CD4-positive, alpha-beta T cell treated with Interferon alpha-2 for 1 hour (primary cell): ENCODE results near the gene DOK1.
A peak's percentile ranks its signal among the peaks of the same experiment; 100 is the strongest.
"Not testable (repeated sequence)": the region's sequence is repeated elsewhere in the genome, so short reads cannot be mapped to it uniquely, and the experiment has no call there.

Experiments
- DNase-seq, 2 donors: peaks; one replicate each; pipeline ENCODE4 v3.0.0-alpha.2; 2020 to 2022

The DOK1 gene

DNA sequence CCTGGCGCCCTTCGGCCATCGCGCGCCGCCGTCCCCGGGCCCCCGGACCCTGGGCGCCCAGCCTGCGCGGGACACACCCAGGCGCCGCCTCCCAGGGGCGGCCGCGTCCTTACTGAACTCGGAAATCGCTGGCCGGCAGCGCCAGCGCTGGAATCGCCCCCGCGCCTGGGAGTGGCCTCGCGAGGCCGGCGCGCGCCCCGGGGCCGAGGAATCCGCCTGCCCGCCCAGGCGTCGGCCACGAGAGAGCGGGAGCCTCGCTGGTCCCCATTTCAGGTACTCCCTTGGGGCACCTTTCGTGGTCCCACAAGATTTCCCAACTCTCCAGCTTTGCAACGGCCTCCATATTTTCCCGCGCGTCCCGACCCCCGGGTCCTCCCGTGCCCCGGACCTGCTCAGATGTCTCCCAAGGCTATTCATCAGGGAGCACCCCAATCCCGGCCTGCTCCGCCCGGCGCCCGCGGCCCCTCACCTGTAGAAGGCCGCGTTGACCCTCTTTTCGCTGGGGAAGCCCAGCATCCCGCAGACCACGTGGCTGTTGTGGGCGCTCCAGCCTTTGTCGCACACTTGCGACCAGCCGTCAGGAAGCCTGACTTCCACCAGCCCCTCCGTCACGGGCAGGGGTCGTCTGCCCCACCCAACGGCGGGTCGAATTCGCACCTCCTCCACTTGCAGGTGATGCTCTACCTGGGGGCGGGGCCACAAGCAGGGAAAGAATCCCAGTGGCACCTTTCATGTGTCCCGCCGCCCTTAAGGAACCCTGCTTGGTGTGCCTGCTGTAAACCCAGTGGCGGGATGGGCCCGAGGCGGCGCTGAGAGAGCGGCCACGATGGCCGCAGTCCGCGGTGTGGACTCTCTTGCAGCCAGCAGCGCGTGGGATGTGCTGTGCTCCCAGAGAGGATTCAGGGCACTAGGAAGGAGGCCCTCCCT, 5.4 kb upstream of the DOK1 start:
- DNase-seq = no peak

DNA sequence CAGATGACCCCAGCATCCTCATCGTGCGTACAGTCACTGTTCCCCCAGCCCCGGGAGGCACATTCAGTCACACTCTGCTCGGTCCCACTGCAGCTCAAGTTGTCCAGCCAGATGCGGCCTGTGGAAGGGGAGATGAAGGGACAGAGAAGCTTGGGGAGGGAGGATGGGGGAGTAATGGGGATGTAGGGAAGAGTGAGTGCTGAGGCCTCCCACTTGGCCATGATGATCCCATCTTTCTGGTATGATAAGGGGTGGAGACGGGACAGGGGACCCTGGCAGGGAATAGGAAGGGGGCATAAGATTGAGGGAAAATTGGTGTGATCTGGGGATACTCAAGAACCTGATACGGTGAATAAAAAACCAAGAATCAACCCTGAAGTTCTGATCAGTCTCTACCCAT, 4.3 kb upstream of the DOK1 start:
- DNase-seq = no peak

DNA sequence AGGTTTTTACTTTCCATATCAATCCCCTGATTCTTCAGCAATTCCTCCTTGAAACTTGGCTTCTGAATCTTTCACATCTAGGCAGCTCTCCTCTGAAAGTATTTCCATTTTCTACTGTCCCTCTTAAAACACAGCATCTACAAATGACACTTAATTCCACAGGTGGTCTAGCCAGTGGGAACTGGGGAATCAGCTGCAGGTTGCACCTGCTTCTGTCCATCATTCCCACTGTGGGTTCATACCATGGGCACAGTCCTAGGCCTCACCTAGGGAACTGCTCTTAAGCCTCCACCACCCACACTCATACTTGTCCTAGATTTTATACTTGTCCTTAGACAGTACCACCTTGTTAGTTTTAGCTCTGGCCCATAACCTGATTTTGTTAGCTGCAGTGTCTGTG, 3.0 kb upstream of the DOK1 start:
- DNase-seq = no peak

DNA sequence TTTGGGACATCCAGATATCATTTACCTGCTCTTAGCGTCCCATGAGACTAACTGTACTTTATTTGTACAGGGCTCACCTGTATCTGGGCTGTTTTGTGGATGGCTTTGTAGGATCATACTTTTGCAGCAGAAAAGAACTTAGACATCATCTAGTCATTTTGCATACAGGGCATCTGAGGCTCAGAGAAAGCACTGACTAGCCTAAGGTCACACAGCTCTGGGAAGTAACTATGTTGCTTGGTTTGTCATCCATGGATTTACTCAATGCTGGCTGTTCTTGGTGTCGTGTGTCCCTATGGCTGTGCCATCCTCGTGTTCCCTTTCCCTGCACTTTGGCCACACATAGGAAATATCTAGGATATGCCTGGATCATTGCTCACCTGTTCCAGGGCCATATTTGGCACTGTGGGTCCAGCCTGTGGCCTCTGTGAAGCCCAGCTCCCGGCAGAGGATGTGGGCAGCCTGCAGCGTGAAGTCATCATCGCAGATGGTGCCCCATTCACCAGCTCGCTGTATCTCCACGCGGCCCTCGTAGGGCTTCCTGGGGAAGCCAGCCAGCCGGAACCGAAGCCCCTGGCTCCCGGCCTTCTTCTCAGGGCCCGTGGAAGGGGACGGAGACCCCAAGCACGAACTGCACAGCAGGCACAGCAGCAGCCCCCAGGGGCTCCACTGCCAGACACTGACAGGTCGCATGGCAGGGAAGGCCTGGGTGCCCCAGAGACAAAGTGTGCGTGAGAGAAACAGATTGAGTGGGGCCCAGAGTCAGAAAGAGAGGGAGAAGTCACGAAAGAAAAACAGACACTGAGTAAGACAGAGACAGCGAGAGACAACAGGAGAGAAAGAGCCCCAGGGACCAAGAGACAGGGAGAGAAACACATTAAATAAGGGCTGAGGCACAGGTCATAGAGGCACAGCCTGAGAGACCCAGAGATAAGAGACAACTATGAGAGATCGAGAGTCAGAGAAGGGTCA, 2.3 kb upstream of the DOK1 start:
- no peak for DNase-seq

DNA sequence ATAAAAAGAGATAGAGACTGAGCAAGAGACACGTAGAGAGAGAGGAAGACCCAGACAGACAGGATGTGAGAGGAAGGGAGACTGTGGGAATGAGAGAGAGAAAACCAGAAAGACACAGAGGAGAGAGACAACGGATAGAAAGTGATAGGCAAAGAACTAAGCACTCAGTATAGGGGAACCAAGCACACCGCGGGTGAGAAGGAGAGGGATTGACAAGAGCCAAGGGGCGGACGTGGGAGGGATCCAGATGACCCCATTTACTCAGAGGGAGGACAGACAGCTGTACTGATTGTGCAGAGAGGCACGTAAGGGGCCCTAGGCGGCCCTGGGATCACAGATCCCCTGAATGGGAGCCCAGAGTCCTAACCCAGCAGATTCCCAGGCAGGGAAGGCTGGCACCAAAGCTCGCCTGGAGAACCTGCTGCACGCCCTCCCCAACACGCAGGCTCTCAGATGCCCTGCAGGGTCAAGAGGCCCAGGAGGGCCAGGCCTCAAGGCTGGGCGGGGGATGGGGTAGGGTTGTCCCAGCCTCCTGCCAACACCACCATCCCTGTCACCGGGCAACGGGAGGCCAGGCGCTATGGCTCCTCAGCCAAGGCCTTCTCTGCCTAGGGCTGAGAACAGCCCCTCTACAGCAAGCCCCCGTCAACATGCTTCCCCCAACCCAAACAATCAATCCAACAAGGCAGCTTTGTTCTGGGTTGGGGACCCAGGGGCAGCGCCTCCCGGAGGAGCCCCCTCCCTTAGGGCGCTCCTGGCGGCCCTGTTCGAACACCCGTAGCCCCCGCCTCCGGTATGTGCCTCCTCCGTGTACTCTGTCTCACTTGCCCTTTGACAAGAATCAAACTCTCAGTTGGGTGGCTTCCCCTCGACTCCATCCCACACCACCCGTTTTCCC, 1.4 kb upstream of the DOK1 start:
- DNase-seq = no peak

DNA sequence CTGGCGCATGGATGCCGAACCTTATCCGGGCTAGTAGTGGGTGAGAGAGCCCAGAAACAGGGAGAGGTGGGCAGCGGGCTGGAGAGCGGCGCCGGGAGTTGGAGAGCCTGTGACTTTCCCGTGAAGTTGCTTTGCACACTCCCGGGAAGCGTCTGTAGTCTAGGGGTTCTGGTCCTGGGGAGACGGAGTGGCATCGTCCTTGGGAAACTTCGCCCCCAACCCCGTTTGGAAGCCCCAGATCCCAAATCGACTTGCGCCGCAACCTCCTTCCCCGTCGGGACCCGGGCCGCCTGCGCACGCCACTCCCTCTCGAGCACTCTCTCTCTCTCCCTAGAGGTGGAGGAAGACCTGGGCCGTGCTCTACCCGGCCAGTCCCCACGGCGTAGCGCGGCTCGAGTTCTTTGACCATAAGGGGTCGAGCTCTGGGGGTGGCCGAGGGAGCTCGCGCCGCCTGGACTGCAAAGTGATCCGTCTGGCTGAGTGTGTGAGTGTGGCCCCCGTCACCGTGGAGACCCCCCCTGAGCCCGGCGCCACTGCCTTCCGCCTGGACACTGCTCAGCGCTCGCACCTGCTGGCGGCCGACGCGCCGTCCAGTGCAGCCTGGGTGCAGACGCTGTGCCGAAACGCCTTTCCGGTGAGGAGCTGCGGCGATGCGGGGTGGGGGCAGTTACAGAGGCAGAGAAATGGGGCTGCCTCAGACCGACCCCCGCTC, 456 bp downstream of the DOK1 start:
- DNase-seq = peak; percentile 46 to 49

DNA sequence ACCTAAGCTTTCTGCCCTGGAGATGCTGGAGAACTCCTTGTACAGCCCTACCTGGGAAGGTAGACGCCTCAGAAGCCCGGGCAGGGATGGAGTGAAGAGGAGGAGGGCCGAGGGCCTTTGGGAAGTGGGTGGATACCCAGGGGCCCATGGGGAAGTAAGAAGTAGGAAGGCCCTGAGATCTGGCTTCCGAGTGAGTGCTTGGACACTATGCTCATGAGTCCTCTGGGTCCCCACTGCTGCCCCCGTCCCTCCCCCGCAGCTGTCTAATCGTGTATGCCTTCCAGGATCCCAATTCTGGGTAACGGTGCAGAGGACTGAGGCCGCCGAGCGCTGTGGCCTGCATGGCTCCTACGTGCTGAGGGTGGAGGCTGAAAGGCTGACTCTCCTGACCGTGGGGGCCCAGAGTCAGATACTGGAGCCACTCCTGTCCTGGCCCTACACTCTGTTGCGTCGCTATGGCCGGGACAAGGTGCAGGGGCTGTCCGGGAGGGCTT, 1.1 kb downstream of the DOK1 start:
- no peak for DNase-seq

DNA sequence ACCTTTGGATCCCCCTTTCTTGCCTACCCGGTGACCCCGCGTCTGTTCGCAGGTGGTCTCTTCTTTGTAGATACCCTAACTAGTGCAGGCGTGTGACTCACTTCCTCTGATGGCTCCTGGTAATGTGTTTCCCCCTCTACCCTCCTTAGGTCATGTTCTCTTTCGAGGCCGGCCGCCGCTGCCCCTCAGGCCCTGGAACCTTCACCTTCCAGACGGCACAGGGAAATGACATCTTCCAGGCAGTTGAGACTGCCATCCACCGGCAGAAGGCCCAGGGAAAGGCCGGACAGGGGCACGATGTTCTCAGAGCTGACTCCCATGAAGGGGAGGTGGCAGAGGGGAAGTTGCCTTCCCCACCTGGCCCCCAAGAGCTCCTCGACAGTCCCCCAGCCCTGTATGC, 1.6 kb downstream of the DOK1 start:
- no peak for DNase-seq

DNA sequence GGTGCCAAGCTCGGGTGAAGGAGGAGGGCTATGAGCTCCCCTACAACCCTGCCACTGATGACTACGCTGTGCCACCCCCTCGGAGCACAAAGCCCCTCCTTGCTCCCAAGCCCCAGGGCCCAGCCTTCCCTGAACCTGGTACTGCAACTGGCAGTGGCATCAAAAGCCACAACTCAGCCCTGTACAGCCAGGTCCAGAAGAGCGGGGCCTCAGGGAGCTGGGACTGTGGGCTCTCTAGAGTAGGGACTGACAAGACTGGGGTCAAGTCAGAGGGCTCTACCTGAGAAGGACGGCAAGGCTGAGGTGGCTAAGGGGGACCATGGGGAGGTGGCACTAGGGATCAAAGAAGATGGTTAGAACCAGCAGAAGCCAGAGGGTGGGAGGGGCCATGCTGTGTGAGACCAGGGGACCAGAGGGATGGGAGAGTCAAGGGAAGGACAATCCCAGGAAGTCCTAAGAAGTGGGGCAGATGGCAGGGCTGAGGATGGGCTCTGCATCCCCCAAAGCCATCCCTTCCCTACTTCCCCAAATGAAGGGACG, 2.4 kb downstream of the DOK1 start:
- no peak for DNase-seq

DNA sequence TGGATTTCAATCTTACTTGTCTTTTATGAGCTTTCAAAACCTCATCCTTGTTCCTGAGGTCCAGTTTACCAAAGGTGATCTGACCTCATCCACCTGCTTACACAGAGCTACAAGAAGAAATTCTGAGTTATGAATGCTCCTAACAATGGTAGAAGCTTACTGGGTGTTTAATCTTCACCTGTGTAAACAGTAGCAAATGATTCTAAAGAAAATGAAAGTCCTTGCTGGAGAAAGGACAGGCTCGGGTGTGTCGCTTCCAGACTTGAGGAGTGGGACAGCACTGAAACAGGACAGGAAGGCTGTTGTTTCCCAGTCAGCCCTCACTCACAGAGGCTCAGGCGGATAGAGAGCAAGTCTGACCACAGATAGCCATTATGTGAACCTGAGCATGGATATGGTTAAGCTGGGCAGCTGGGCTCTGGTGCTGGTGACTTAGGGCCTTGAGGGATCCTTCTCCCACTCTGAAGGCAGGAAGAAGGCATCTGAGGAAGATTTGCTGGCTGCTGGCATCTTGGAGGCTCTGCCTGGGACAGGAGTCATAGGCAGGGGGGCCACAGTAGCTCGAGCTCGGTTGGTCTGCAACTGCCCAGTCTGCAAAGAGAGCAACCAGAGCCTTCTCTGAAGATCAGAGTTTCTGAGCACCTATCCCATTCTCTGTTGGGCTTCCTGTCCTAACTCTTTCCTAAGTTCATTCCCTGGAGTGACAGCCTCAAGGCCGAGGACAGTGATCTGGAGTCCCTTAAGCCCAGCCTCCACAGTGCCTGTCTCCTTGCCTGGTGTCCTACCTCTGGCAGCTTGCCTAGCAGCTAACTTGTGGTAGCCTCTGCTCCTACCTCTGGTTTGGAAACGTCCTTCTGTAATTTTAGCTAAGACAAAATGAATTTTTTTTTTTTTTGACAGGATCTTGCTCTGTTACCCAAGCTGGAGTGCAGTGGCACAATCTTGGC, 4.0 kb downstream of the DOK1 start:
- no peak for DNase-seq

DNA sequence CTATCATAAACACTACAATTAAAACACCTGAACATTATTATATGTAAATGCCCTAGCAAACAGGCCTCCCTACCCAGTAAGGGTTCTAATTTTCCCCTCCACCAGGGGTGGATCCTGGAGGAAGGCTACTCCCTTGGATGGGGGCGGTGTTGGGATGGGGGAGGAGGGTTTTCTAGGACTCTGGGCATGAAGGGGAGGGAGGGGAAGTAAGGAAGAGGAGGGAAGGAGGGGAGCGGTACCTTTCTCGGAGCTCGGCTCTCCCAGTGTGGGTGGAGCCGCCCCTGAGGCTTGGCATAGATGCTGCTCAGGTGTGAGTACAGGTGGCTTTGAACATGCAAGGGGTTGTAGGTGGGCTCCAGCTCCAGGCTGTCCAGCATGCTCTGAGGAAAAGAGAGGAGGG, 5.4 kb downstream of the DOK1 start:
- no peak for DNase-seq

DNA sequence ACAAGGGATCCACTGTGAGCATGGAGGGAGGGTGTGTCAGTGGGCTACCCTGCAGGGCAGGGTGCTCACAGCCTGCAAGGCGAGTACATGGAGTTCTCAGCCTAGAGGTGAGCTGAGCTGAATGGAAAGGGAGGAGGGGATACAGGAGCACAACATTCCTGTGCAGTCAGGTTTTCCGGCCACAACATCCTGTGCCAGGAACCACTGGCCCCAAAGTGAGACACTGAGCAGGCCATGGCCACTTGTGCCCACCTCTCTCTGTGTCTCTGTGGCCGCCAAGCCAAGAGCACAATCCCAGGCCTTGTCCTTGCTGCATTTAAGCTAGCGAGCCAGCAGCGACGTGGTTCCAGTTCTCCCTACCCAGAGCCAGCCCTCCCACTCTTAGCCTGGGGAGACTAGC, 6.1 kb downstream of the DOK1 start:
- no peak for DNase-seq

DNA sequence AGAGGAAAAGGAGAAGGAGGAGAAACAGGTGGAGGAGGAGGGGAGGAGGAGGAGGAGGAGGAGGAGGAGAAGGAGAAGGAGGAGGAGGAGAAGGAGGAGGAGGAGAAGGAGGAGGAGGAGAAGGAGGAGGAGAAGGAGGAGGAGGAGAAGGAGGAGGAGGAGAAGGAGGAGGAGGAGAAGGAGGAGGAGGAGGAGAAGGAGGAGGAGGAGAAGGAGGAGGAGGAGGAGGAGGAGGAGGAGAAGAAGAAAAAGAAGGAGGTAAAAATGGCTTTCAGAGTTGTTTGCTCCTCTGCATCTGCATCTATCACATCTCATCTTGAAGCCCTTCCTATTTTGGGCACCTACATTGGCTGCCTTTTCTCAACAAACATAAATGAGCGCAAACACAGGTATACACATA, 6.5 kb downstream of the DOK1 start:
- not testable (repeated sequence) for DNase-seq

DNA sequence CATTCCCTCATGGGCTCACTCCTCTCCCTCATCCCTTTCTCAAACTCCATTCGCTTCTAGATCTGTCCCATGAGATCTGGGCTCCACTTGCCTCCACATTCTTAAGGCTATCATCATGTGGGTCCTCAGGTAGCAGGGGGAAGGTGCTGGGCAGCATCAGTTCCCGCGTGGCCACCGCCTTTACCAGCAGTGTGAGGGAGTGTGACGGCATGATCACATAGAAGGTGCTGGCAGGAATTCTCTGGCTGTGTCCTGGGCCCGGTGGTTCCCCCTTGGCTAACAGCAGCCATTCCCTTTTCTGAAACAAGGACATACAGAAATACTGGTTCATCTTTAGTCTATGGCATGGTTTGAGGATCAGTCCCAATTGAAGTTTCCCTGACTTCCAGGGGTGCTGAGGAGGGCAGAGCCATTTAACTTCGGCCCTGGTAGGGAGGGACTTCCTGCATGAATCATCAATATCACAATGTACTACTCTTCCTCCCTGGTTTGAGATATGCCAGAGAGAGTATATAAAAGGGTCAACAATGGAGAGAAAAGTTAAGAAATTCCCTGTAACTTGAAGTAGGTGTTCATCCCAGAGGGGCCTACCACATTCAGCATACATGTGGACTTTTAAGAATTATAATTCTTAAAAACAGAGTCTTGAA, 7.7 kb downstream of the DOK1 start:
- no peak for DNase-seq

DNA sequence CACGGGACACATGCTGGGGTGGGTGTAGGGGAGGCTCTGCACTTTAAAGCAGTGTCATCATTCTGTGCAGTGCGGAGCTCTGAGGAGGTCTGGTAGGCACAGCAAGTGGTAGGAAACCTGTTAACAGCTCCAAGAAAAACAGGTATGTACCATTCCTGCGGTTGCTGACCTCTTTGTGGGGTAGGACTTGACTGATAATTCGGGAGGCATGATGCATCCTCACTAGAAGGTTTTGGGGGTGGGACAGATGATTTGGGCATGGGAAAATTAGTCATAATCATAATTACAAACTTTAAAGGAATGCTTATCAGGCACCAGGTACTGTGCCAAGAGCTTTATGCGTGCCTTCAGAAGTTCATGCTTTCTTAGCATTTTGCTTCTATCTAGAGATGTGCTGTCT, 9.7 kb downstream of the DOK1 start:
- DNase-seq = no peak

DNA sequence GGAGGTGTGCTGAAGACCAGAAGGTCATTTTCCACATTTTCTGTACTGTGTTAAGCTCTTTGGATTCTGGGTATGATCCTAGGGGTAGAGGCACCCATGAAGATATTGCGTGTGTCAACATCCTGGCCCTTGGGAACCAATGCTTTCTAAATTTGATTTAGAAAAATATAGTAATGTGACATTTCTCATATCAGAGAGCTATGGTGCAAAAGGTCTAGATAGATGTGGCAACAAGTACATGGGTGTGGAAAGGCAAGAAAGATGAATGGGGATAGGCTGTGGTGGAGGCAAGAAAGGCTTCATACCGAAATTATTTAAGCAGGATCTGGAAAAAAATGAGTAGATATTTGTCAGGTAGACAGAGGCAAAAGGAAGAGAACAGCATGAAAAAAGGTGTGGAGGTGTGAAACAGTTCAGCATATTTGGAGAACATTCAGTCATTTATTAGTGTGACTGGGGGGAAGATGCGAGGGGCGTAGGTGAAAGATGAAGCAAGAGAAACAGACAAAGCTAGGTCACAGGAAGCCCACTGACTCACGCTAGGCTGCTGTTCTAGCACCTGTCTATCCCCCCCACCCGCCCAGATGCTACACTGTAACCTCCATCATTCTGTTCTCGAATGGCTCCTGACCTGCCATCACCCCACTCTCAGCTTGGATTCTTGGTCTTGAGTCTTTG, 11.7 kb downstream of the DOK1 start:
- DNase-seq = no peak

DNA sequence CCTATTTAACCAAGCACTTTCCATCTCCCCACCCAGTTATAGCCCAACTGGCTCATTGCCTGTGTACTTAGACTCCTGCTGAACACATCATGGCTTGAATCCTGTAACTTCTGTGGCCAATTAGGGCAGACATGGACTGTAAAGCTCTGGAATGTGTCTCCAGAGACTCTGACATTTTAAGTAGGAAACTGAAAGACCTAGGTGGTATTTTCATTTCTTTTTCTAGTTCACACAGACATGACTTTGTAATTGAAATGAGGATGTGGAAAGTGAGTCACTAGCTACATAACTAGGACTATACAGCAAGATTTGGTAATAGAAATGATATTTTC, 12.2 kb downstream of the DOK1 start:
- no peak for DNase-seq

DNA sequence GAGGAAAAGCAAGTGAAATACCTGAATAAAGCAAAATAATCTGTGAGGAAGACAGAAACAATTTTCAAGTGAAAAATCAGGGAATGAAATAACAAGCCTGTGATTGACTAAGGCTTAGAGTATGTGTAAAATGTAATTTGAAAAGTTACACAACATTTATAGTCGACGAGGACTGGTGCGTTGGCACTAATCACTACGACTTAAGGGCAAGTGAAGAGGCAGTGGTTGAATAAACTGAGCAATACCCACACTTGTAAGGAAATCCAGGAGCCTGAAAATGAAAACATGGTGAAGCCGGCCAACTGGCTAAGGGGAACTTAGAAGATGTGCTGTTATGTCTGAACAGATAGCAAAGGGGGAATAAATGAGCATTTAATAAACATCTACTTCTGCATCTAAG, 13.4 kb downstream of the DOK1 start:
- DNase-seq = no peak

DNA sequence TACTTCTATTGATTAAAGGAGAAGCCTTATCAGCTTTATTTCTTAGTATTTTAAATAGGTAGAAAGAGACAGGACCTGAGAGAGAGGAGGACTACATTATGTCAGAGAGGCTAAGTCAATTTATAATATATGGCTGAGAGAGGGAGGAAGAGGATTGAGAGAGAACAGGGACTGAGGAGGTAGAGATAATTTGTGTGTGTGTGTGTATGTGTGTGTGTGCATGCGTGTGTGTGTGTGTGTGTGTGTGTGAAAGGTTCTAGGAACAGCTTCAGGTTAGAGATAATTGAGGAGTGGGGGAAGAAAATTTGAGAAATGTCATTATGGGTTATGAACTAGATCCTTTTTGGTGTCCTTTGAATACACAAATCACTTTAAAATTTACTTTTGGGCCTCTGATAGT, 15.2 kb downstream of the DOK1 start:
- DNase-seq = no peak
